OCI-LY7 (cell line): Measurements from ENCODE around the gene TMEM183A.
A peak's percentile ranks its signal among the peaks of the same experiment; 100 is the strongest.

ENCODE experiments used
- CTCF ChIP-seq: fragments of 200-600 bp; sonication (generic); conservative IDR thresholded peaks from 2 replicates; pipeline ENCODE4 v1.5.1; 2014; ENCODE audit warnings: mild to moderate bottlenecking, antibody characterized with exemption, low read length, moderate library complexity, mixed read lengths
- EZH2phosphoT487 ChIP-seq: fragments of 200-600 bp; sonication (generic); IDR thresholded peaks from 2 replicates; pipeline ENCODE4 v1.6.1; 2018; ENCODE audit warnings: low read depth, borderline replicate concordance, mild to moderate bottlenecking, mixed run types, antibody characterized with exemption, low read length, moderate library complexity, mixed read lengths

DNA sequence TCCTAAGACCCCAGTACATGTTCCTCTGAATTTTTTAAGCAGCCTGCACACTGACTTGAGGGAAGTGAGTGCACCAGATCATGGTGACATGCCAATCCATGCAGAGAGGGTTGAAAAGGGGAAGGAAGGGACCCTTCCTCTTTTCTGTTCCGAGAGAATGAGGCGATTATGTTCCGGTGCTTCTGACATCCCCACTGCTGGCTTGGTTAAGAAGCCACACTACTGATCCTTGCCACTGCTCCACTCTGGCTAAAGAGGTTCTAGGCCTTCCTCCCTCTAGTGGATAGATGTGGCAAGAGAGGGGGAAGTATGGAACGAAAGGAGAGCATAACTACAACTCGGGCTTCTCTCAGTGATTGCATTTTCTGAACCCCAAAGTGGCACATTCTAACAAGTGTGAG, 38.3 kb upstream of the TMEM183A start:
- TF ChIP-seq CTCF (peak; percentile 77), EZH2phosphoT487 (no peak)
